IMR-90 (cell line): ENCODE measurements around the gene SGCE. TPM values are rescaled to one million over a fixed set of nuclear protein-coding genes. Genes with fewer than 3 reads are reported as not detected.
A peak's percentile ranks its signal among the peaks of the same experiment; 100 is the strongest.

Experiments used
- ATAC-seq: fragments of 200-7000 bp; cut with Tn5 transposase; 2 replicates; pipeline ENCODE4 v1.9.1; 2020; ENCODE audit warnings: low read depth, mild to moderate bottlenecking, moderate library complexity
- BruUV-seq: library from RNA; stranded (reverse); fragments of 400-500 nt; replicated peaks from 2 replicates; lab custom pipeline; 2021; lab: Mats Ljungman, UMichigan
- CTCF ChIA-PET: fragments of 300-600 bp; formaldehyde crosslinking; extraction: SDS; loops from one replicate; lab custom pipeline; 2021; ENCODE audit warnings: antibody characterized with exemption; lab: Yijun Ruan, JAX
- POLR2A ChIA-PET: fragments of 300-600 bp; sonication (Branson Sonifier 250); formaldehyde crosslinking; loops from one replicate; lab custom pipeline; 2022; ENCODE audit warnings: antibody characterized with exemption; ENCODE audit not compliant: unreplicated experiment; lab: Charles Lee
- DNase-seq: peaks from one replicate; pipeline ENCODE4 v3.0.0; 2013
- H2AFZ ChIP-seq: replicated peaks from 2 replicates; pipeline ENCODE3; 2013; ENCODE audit warnings: low read length, mild to moderate bottlenecking; ENCODE audit not compliant: poor library complexity
- H2AK5ac ChIP-seq: 2 replicates; pipeline ENCODE4 v1.6.1; 2013; ENCODE audit warnings: low read depth, low read length, inconsistent platforms
- H2AK9ac ChIP-seq: replicated peaks from 2 replicates; pipeline ENCODE3; 2013; ENCODE audit warnings: mild to moderate bottlenecking, low read depth, low read length, moderate library complexity; ENCODE audit not compliant: poor library complexity
- H2BK120ac ChIP-seq: 2 replicates; pipeline ENCODE4 v1.6.1; 2013; ENCODE audit warnings: low read depth, low read length, inconsistent platforms
- H2BK15ac ChIP-seq: 3 replicates; pipeline ENCODE4 v1.6.1; 2013; ENCODE audit warnings: low read depth, low read length, inconsistent platforms
- H2BK20ac ChIP-seq: 2 replicates; pipeline ENCODE4 v1.6.1; 2013; ENCODE audit warnings: low read depth, mild to moderate bottlenecking, inconsistent platforms, low read length, moderate library complexity
- H2BK5ac ChIP-seq: 2 replicates; pipeline ENCODE4 v1.6.1; 2013; ENCODE audit warnings: mild to moderate bottlenecking, low read depth, low read length, inconsistent platforms; ENCODE audit not compliant: poor library complexity, severe bottlenecking
- H3K14ac ChIP-seq: replicated peaks from 2 replicates; pipeline ENCODE4 v1.6.1; 2013; ENCODE audit warnings: low read depth, low read length, inconsistent platforms
- H3K18ac ChIP-seq: 2 replicates; pipeline ENCODE4 v1.6.1; 2013; ENCODE audit warnings: low read depth, low read length, control low read depth
- H3K23ac ChIP-seq: 2 replicates; pipeline ENCODE4 v1.6.1; 2013; ENCODE audit warnings: low read depth, low read length, inconsistent platforms
- H3K27ac ChIP-seq: 2 replicates; pipeline ENCODE4 v1.5.1; 2013; ENCODE audit warnings: mild to moderate bottlenecking, control low read depth, low read length; ENCODE audit not compliant: insufficient read depth
- H3K27me3 ChIP-seq: 2 replicates; pipeline ENCODE4 v1.6.1; 2013; ENCODE audit warnings: low read length; ENCODE audit not compliant: control insufficient read depth, insufficient read depth
- H3K36me3 ChIP-seq: 2 replicates; pipeline ENCODE4 v1.6.1; 2013; ENCODE audit warnings: low read length, mixed read lengths; ENCODE audit not compliant: control insufficient read depth, insufficient read depth
- H3K4ac ChIP-seq: 2 replicates; pipeline ENCODE4 v1.6.1; 2013; ENCODE audit warnings: low read depth, low read length, inconsistent platforms
- H3K4me1 ChIP-seq: 2 replicates; pipeline ENCODE4 v1.6.1; 2013; ENCODE audit warnings: low read length, mixed read lengths; ENCODE audit not compliant: control insufficient read depth, insufficient read depth
- H3K4me2 ChIP-seq: 2 replicates; pipeline ENCODE4 v1.6.1; 2013; ENCODE audit warnings: low read depth, mild to moderate bottlenecking, control low read depth, low read length, moderate library complexity
- H3K4me3 ChIP-seq: 2 replicates; pipeline ENCODE4 v1.5.1; 2013; ENCODE audit warnings: low read depth, mild to moderate bottlenecking, control low read depth, low read length, moderate library complexity; ENCODE audit not compliant: insufficient read depth
- H3K56ac ChIP-seq: 2 replicates; pipeline ENCODE4 v1.6.1; 2013; ENCODE audit warnings: low read length, inconsistent platforms; ENCODE audit not compliant: insufficient read depth; ENCODE audit errors: extremely low read depth
- H3K79me1 ChIP-seq, 2 experiments: 2 replicates each; pipeline ENCODE4 v1.6.1; 2013; ENCODE audit warnings: low read length in 2 of 2, inconsistent platforms in 1 of 2, low read depth in 1 of 2
- H3K9ac ChIP-seq: 2 replicates; pipeline ENCODE4 v1.6.1; 2013; ENCODE audit warnings: low read depth, low read length, control low read depth
- H3K9me1 ChIP-seq: 2 replicates; pipeline ENCODE4 v1.6.1; 2013; ENCODE audit warnings: low read length, inconsistent platforms; ENCODE audit not compliant: insufficient read depth
- H3K9me3 ChIP-seq: 2 replicates; pipeline ENCODE4 v1.6.1; 2013; ENCODE audit warnings: low read length; ENCODE audit not compliant: control insufficient read depth, insufficient read depth
- H4K20me1 ChIP-seq: 2 replicates; pipeline ENCODE4 v1.6.1; 2013; ENCODE audit warnings: low read length, inconsistent platforms; ENCODE audit not compliant: insufficient read depth
- H4K5ac ChIP-seq: 2 replicates; pipeline ENCODE4 v1.6.1; 2013; ENCODE audit warnings: mild to moderate bottlenecking, low read depth, low read length, control low read depth
- H4K8ac ChIP-seq, 2 experiments: 2 replicates each; pipeline ENCODE4 v1.6.1; 2013; ENCODE audit warnings: low read depth in 2 of 2, low read length in 2 of 2, control low read depth in 1 of 2, inconsistent platforms in 1 of 2
- H4K91ac ChIP-seq: 2 replicates; pipeline ENCODE4 v1.6.1; 2013; ENCODE audit warnings: low read depth, low read length, inconsistent platforms; ENCODE audit not compliant: insufficient read depth
- BHLHE40 ChIP-seq: fragments of 150-350 bp; IDR thresholded peaks from 2 replicates; pipeline ENCODE4 v1.6.1; 2016; ENCODE audit warnings: mild to moderate bottlenecking, low read depth, low read length
- CEBPB ChIP-seq: IDR thresholded peaks from 2 replicates; pipeline ENCODE4 v1.6.1; 2012; ENCODE audit warnings: low read depth, low read length, improper control_type of control experiment
- ELK1 ChIP-seq: fragments of 150-350 bp; IDR thresholded peaks from 2 replicates; pipeline ENCODE4 v1.6.1; 2016; ENCODE audit warnings: low read depth, mild to moderate bottlenecking, low read length, moderate library complexity, borderline replicate concordance
- FOS ChIP-seq: fragments of 150-350 bp; IDR thresholded peaks from 2 replicates; pipeline ENCODE4 v1.6.1; 2016; ENCODE audit warnings: low read depth, low read length
- MAFK ChIP-seq: IDR thresholded peaks from 2 replicates; pipeline ENCODE4 v1.6.1; 2012; ENCODE audit warnings: low read depth, low read length, improper control_type of control experiment
- NFE2L2 ChIP-seq: fragments of 150-350 bp; IDR thresholded peaks from 2 replicates; pipeline ENCODE4 v1.6.1; 2016; ENCODE audit warnings: low read depth, mild to moderate bottlenecking, low read length
- POLR2A ChIP-seq: IDR thresholded peaks from 2 replicates; pipeline ENCODE4 v1.6.1; 2012; ENCODE audit warnings: mild to moderate bottlenecking, low read depth, low read length
- WGBS, 2 experiments: methylation state at CpG; one replicate each; pipeline versions ENCODE4 v1.1.5 to v1.1.7; 2013; ENCODE audit warnings: missing lambda C conversion rate in 2 of 2; ENCODE audit not compliant: insufficient read length in 1 of 2; ENCODE audit errors: extremely low coverage in 2 of 2; 5-methylcytosine and 5-hydroxymethylcytosine counted together
- dilution Hi-C: fragments of 300-500 bp; cut with HindIII; formaldehyde crosslinking; loops from one replicate; pipeline ENCODE4 v1.14.3; 2018; ENCODE audit warnings: low sequenced_read_pairs; ENCODE audit not compliant: unreplicated experiment
- in situ Hi-C: fragments of 300-500 bp; cut with MboI; formaldehyde crosslinking; loops from 3 replicates; pipeline ENCODE4 v1.14.3; 2019; ENCODE audit warnings: low sequenced_read_pairs, inconsistent platforms, mixed read lengths
- intact Hi-C: fragments of 100-400 bp; cut with micrococcal nuclease; formaldehyde crosslinking; loops from 2 replicates; pipeline ENCODE4 v1.10.0; 2022
- polyA plus RNA-seq, 3 experiments: library from polyadenylated mRNA; depleted of rRNA; stranded (reverse); fragments of >200 nt; gene quantifications; 2 replicates each; pipeline ENCODE4 v1.2.3, GENCODE V29; 2012; ENCODE audit warnings: low replicate concordance in 1 of 3
- total RNA-seq: library from RNA; depleted of rRNA; stranded (reverse); fragments of >200 nt; gene quantifications from 2 replicates; pipeline ENCODE4 v1.2.3, GENCODE V29; 2012

The SGCE gene
- total and polyA plus RNA-seq, 2 of the 4 experiments (the other 2 are of a cell fraction), result 39.4 to 40.5 TPM

DNA sequence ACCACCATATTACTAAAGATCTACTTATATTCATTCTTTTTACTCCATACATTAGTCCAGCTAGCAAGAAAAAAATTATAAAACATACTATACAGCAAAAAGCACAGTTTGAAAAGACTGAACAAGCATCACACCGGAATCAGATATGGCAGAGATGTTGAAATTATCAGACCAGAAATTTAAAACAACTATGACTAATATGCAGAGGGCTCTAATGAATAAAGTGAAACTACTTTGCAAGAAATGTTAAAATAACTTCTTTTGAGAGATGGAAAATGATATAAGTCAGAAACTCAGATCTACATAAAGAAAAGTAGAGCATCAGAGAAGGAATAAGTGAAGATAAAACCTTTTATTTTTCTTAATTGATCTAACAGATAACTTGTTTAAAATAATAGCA, 50.9 kb downstream of the SGCE start:
- no peak for ATAC-seq

More for the DNA sequence above, 50.9 kb downstream of the SGCE start:
- no peak for TF ChIP-seq CEBPB
- no peak for TF ChIP-seq ELK1
- no peak for TF ChIP-seq MAFK
- TF ChIP-seq FOS, result no peak
- TF ChIP-seq POLR2A, result no peak
- TF ChIP-seq BHLHE40, result no peak
- no peak for TF ChIP-seq NFE2L2
- Histone ChIP-seq H2AK9ac (no peak overlapping the region), H2AFZ (no peak overlapping the region), H3K18ac (no peak overlapping the region), H3K14ac (no peak overlapping the region), H2BK5ac (no peak overlapping the region), H3K9me1 (no peaks in the 10 kb centered on the region), H2BK120ac (no peak overlapping the region), H3K36me3 (no peaks in the 10 kb centered on the region), H2AK5ac (no peak overlapping the region), H2BK15ac (no peak overlapping the region), H4K20me1 (no peaks in the 10 kb centered on the region), H2BK20ac (no peak overlapping the region), H3K56ac (no peak overlapping the region), H4K8ac (no peak overlapping the region), H4K91ac (no peak overlapping the region), H3K4me3 (no peak overlapping the region), H3K27me3 (no peaks in the 10 kb centered on the region), H3K4ac (no peak overlapping the region), H3K4me2 (no peak overlapping the region), H3K9me3 (no peaks in the 10 kb centered on the region), H3K4me1 (no peaks in the 10 kb centered on the region), H3K9ac (no peak overlapping the region), H3K79me1 (no peaks in the 10 kb centered on the region), H4K5ac (no peak overlapping the region), H3K23ac (no peak overlapping the region), H3K27ac (no peak overlapping the region)
- intact Hi-C loops (no loop called here), in situ Hi-C loops (no loop called here), dilution Hi-C loops (no loop called here)
- peak; percentile 8 for DNase-seq
- ChIA-PET POLR2A (no interaction called here), CTCF (no interaction called here)
- no TSS peak for BruUV-seq
- WGBS, 2 experiments, result no CpG with 5 or more reads among the region's 1 CpG
